Adrenal gland (tissue), 12 donors: ENCODE data around the gene NOXA1. TPM values are rescaled to one million over a fixed set of nuclear protein-coding genes. Genes with fewer than 3 reads are reported as not detected.
A peak's percentile ranks its signal among the peaks of the same experiment; 100 is the strongest.

ENCODE experiments used
- DNase-seq, 7 donors: peaks; one replicate each; pipeline ENCODE4 v3.0.0-alpha.2; 2019 to 2020
- H3K27ac ChIP-seq, 5 donors: fragments of 200-600 bp; sonication (generic) in 4 of 5; 1 replicate in 3 of 5; 2 replicates in 2 of 5; pipeline versions ENCODE4 v1.5.1 to v1.8.0; 2016 to 2020; ENCODE audit warnings: mild to moderate bottlenecking in 1 of 5
- H3K27me3 ChIP-seq: fragments of 200-600 bp; 2 replicates; pipeline ENCODE4 v1.8.0; 2021
- H3K36me3 ChIP-seq, 2 donors: fragments of 200-600 bp; replicated peaks in 1 of 2; 1 replicate in 1 of 2; 2 replicates in 1 of 2; pipeline versions ENCODE4 v1.5.1 to v1.8.0; 2018 to 2022
- H3K4me1 ChIP-seq, 2 donors: fragments of 200-600 bp; replicated peaks in 1 of 2; 1 replicate in 1 of 2; 2 replicates in 1 of 2; pipeline versions ENCODE4 v1.5.1 to v1.8.0; 2018 to 2021
- H3K4me3 ChIP-seq, 4 donors: fragments of 200-600 bp; sonication (generic) in 3 of 4; one replicate each; pipeline ENCODE4 v1.5.1; 2016 to 2018
- H3K9me3 ChIP-seq, 3 donors: fragments of 200-600 bp; sonication (generic) in 1 of 3; replicated peaks in 1 of 3; 1 replicate in 2 of 3; 2 replicates in 1 of 3; pipeline versions ENCODE4 v1.5.1 to v1.8.0; 2016 to 2021
- POLR2A ChIP-seq, 2 donors: fragments of 450-650 bp; IDR thresholded peaks; one replicate each; pipeline ENCODE4 v1.6.1; 2017; ENCODE audit warnings: antibody characterized with exemption in 2 of 2, mild to moderate bottlenecking in 2 of 2, moderate library complexity in 1 of 2
- WGBS, 4 donors: extraction: QIAGEN DNeasy Blood & Tissue Kit in 2 of 4; methylation state at CpG; one replicate each; pipeline versions ENCODE4 v1.1.5 to v1.1.7; 2013 to 2017; 5-methylcytosine and 5-hydroxymethylcytosine counted together
- intact Hi-C, 2 donors: fragments of 100-400 bp; cut with DNase I; formaldehyde crosslinking; loops; one replicate each; pipeline versions ENCODE4 v1.14.1 to v1.15.0; 2022 to 2023
- polyA plus RNA-seq, 3 donors: library from polyadenylated mRNA; stranded (reverse); fragments of 200-250 nt in 2 of 3; fragments of 350-450 nt in 1 of 3; fragmentation: Illumina TruSeq in 1 of 3; extraction: RNeasy Lipid Tissue Mini Kit (QIAGEN cat#74804) in 1 of 3; gene quantifications; one replicate each; pipeline ENCODE4 v1.2.3, GENCODE V29; 2013 to 2014
- total RNA-seq, 9 donors: library from RNA; depleted of rRNA in 4 of 9; stranded (reverse); fragments of >200 nt in 4 of 9; fragments of 120-200 nt in 1 of 9; fragmentation: NEBNext Ultra II Directional in 1 of 9; extraction: Animal tissue kit (Norgen Biotek cat#: 25700) in 1 of 9; gene quantifications; one replicate each; pipeline versions ENCODE4 v1.1.0 to v1.2.4, GENCODE V29; 2013 to 2023
- TF ChIP-seq, protein P1 (sequence below), 6 experiments: fragments of 450-650 bp in 4 of 6; fragments of 200-600 bp in 2 of 6; sonication (generic) in 1 of 6; IDR thresholded peaks; 1 replicate in 5 of 6; 2 replicates in 1 of 6; pipeline versions ENCODE4 v1.5.1 to v1.8.0; 2016 to 2021; ENCODE audit warnings: antibody characterized with exemption in 6 of 6, mild to moderate bottlenecking in 2 of 6, moderate library complexity in 1 of 6
- donor health status: healthy with polysubstance abuse.
- donor health status: Bipolar disorder and iron deficiency.
- donor health status: DM: yes; HTN: yes; CAD: no.
- donor health status: DM: no; HTN: no; CAD: no.
- donor health status: DM: no; HTN: no; CAD: no.
- donor health status: DM: yes; HTN: yes; CAD: no.

Gene NOXA1
- total and polyA plus RNA-seq, 12 donors = 2.9 to 50.7 (median 9.4) TPM; not detected in 1

DNA sequence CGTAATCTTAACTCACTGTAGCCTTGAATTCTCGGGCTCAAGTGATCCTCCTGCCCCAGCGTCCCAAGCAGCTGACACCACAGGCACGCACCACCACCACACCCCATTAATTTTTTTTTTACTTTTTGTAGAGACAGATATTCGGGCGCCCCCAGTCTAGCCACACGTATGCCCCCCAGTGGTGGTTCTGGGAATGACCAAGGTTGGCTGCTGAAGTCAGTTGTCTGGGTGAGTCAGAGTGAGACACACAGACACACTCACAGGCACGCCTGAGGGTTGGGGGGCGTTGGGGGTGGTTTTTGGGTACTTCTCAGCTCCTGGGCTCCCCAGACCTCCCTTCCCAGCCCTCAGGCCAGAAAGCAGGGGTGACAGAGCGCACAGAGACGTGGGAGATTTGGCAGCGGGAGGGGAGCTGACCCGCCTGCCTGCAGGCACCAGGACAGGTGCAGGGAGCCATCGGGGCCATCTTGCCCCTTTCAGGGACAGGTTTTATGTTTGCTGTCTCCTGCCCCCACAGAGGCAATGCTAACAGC, 22.1 kb downstream of the NOXA1 start:
- intact Hi-C loops = loop anchor here in 1 of 2 donors (2.0 kb wide), 1 partner anchor 23 kb away; the partner anchor contains the start of genes EXD3 and NOXA1
- H3K4me1 ChIP-seq = peaks cover 3 to 5% of the 10 kb centered on the region in 2 donors
- no peaks in the 10 kb centered on the region for H3K9me3 ChIP-seq
- H3K36me3 ChIP-seq = peaks cover 0 to 5% of the 10 kb centered on the region in 2 donors
- TF ChIP-seq POLR2A (IDR thresholded peaks at IDR 0.05) = no peak
- TF ChIP-seq, protein P1, sequence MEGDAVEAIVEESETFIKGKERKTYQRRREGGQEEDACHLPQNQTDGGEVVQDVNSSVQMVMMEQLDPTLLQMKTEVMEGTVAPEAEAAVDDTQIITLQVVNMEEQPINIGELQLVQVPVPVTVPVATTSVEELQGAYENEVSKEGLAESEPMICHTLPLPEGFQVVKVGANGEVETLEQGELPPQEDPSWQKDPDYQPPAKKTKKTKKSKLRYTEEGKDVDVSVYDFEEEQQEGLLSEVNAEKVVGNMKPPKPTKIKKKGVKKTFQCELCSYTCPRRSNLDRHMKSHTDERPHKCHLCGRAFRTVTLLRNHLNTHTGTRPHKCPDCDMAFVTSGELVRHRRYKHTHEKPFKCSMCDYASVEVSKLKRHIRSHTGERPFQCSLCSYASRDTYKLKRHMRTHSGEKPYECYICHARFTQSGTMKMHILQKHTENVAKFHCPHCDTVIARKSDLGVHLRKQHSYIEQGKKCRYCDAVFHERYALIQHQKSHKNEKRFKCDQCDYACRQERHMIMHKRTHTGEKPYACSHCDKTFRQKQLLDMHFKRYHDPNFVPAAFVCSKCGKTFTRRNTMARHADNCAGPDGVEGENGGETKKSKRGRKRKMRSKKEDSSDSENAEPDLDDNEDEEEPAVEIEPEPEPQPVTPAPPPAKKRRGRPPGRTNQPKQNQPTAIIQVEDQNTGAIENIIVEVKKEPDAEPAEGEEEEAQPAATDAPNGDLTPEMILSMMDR (IDR thresholded peaks at IDR 0.05) = peak; percentile 77 to 89 (median 82)
- 13 to 21% (median 17%) methylated on average over 10 to 14 of the region's 14 CpGs for WGBS, 4 donors
- no peak overlapping the region for H3K4me3 ChIP-seq
- H3K27ac ChIP-seq = no peak overlapping the region
- peak; percentile 81 to 93 (median 85) for DNase-seq
- no peaks in the 10 kb centered on the region for H3K27me3 ChIP-seq

DNA sequence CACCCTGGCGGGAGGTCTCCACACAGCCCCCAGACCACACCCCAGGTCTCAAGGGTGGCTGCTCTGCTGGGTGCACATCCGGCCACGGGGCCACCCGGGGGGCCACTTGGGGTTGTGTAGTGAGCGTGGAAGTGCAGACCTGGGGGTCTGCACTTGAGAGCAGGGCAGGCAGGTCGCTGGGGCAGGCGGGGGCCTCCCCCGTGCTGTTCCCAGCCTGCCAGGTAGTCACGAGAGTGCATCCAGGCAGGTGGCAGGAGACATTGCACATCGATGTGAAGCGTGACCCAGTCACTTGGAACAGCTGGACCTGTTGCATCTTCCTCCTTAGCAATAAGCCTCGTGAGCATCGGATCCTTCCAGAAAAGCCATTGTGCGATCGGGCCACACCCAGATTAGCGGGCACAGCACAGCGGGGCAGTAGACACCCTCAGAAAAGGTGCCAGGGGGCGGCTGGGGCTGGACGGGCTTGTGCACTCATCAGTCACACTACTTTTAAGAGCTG, 22.8 kb downstream of the NOXA1 start:
- TF ChIP-seq POLR2A (IDR thresholded peaks at IDR 0.05) = no peak
- TF ChIP-seq, protein P1 (IDR thresholded peaks at IDR 0.05) = no peak
- DNase-seq = no peak
- Histone ChIP-seq H3K4me1 (peaks cover 3 to 5% of the 10 kb centered on the region in 2 donors), H3K9me3 (no peaks in the 10 kb centered on the region), H3K27ac (no peak overlapping the region), H3K36me3 (peaks cover 0 to 5% of the 10 kb centered on the region in 2 donors), H3K4me3 (no peak overlapping the region), H3K27me3 (no peaks in the 10 kb centered on the region)
- WGBS, 4 donors = 42 to 57% (median 50%) methylated on average over 8 to 19 of the region's 19 CpGs
- intact Hi-C loops = loop anchor here in 1 of 2 donors (2.0 kb wide), 1 partner anchor 23 kb away; the partner anchor contains the start of genes EXD3 and NOXA1

DNA sequence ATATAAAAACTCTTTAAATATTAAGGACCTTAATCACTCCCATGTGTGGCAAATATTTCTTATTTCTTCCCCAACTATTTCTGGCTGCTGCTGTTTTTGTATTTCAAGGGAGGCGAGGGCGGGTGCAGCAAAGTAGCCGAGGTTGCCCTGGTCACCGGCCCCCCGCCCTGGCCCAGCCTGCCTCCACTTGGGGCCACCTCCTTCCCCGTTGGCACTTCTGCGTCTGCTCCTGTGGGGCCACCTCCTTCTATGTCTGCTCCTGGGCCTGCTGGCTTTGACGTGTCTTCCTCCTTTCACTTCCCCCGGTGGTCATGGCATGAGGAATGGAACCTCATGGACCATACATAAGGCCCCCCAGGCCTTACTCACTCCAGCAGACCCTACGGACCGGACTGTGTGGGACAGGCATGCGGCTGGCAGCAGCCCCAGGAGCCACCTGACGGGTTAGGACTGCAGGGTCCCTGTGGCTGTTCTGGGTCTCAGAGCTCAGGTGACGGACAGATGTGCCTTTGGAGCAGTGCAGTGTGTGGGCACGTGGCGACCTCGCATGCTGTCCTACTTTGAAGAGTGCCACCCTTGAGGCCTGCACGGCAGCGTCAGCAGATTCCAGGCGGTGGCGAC, 23.8 kb downstream of the NOXA1 start:
- no peak overlapping the region for H3K27ac ChIP-seq
- no peaks in the 10 kb centered on the region for H3K9me3 ChIP-seq
- 67 to 78% (median 74%) methylated on average over 13 to 21 of the region's 21 CpGs for WGBS, 4 donors
- DNase-seq = no peak
- H3K36me3 ChIP-seq = peaks cover 0 to 5% of the 10 kb centered on the region in 2 donors
- intact Hi-C loops = no loop called here
- no peak overlapping the region for H3K4me3 ChIP-seq
- no peak for TF ChIP-seq POLR2A (IDR thresholded peaks at IDR 0.05)
- TF ChIP-seq, protein P1 (IDR thresholded peaks at IDR 0.05) = no peak
- no peaks in the 10 kb centered on the region for H3K4me1 ChIP-seq
- H3K27me3 ChIP-seq = no peaks in the 10 kb centered on the region

DNA sequence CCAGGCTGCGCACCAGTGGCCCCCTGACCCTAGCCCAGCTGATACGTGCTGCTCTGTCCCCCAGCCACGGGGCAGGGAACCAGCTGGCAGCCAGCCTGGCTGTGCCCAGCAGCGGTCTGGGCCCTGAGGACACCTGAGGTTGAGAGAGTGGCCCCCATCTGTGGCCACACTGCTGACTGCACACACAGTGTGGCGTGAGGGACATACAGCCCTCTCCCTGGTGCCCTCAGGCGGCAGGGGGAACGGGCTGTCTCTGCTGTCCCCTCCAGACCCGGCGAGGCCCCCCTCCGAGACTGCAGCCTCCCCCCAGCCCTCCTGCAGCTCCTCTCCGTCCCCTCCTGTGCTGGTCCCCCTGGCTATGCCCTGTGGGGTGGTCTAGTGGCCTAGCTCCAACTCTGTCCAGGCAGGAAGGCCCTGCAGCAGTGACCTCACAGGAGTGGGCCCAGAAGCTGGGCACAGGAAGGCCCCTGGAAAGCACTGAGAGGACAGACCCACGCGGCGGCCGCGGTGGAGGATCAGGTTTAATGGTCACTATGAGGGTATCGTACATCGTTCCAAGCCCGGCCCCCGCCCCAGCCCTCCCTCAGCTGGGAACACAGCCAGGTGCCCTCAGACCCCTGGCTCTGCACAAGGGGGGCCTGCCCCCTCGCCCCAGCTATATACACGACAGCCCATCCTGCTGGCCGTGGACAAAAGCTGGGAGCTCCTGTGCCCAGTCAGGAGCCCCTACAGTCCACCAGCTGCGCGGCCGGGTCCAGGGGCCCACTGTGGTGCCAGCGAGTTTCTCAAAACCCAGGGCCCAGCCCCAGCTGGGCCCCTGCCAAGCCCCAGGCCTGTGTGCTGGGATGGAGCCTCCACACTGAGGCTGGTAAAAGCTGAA, 24.8 kb downstream of the NOXA1 start:
- Histone ChIP-seq H3K9me3 (no peaks in the 10 kb centered on the region), H3K27me3 (no peaks in the 10 kb centered on the region), H3K36me3 (peaks cover 0 to 8% of the 10 kb centered on the region in 2 donors), H3K4me1 (no peaks in the 10 kb centered on the region), H3K27ac (no peak overlapping the region), H3K4me3 (no peak overlapping the region)
- TF ChIP-seq, protein P1 (IDR thresholded peaks at IDR 0.05) = no peak
- no peak for TF ChIP-seq POLR2A (IDR thresholded peaks at IDR 0.05)
- DNase-seq = peak in 1 of 7 donors; percentile 16
- intact Hi-C loops = no loop called here
- WGBS, 4 donors = 80 to 87% (median 83%) methylated on average over 6 to 27 of the region's 27 CpGs
